CD4-positive, alpha-beta memory T cell (primary cell): ENCODE data around the gene TMEM131. TPM values are rescaled to one million over a fixed set of nuclear protein-coding genes. Genes with fewer than 3 reads are reported as not detected.

Experiments
- CTCF ChIA-PET: fragments of 350-600 bp; sonication (Branson Sonifier 250); formaldehyde crosslinking; loops from one replicate; lab custom pipeline; 2021; ENCODE audit warnings: inconsistent platforms; ENCODE audit not compliant: partially characterized antibody; lab: Charles Lee
- POLR2A ChIA-PET: fragments of 350-600 bp; sonication (Branson Sonifier 250); formaldehyde crosslinking; loops from one replicate; lab custom pipeline; 2021; ENCODE audit not compliant: partially characterized antibody; lab: Charles Lee
- DNase-seq, 5 donors: peaks; one replicate each; pipeline versions ENCODE4 v3.0.0 to v3.0.0-alpha.2; 2020 to 2022; ENCODE audit warnings: mixed read lengths in 1 of 5
- H3K27ac ChIP-seq: one replicate; pipeline ENCODE4 v1.7.0; 2013; ENCODE audit warnings: low read depth, low read length
- H3K27me3 ChIP-seq: 2 replicates; pipeline ENCODE4 v1.7.0; 2013; ENCODE audit warnings: mild to moderate bottlenecking, low read length, moderate library complexity; ENCODE audit not compliant: insufficient read depth
- H3K36me3 ChIP-seq: 2 replicates; pipeline ENCODE4 v1.7.0; 2013; ENCODE audit warnings: mild to moderate bottlenecking, low read length, moderate library complexity; ENCODE audit not compliant: insufficient read depth
- H3K4me1 ChIP-seq: 2 replicates; pipeline ENCODE4 v1.7.0; 2013; ENCODE audit warnings: mild to moderate bottlenecking, low read length, moderate library complexity; ENCODE audit not compliant: insufficient read depth
- H3K4me3 ChIP-seq, 2 donors: one replicate each; pipeline ENCODE4 v1.7.0; 2013; ENCODE audit warnings: low read length in 2 of 2, mild to moderate bottlenecking in 1 of 2
- H3K9me3 ChIP-seq, 2 donors: one replicate each; pipeline ENCODE4 v1.7.0; 2013; ENCODE audit warnings: low read length in 2 of 2, control low read depth in 1 of 2; ENCODE audit not compliant: control insufficient read depth in 1 of 2
- H3K27ac Mint-ChIP-seq, 7 donors: one replicate each; pipeline ENCODE4 v1.8.0; 2020 to 2021; ENCODE audit warnings: mixed read lengths in 7 of 7, mild to moderate bottlenecking in 6 of 7, inconsistent platforms in 3 of 7, moderate library complexity in 3 of 7
- H3K27me3 Mint-ChIP-seq, 2 donors: one replicate each; pipeline ENCODE4 v1.8.0; 2020 to 2021; ENCODE audit warnings: mixed read lengths in 2 of 2
- H3K36me3 Mint-ChIP-seq, 2 donors: one replicate each; pipeline ENCODE4 v1.8.0; 2020 to 2021; ENCODE audit warnings: mixed read lengths in 2 of 2, inconsistent platforms in 1 of 2, mild to moderate bottlenecking in 1 of 2
- H3K4me1 Mint-ChIP-seq, 4 donors: one replicate each; pipeline ENCODE4 v1.8.0; 2020 to 2021; ENCODE audit warnings: mixed read lengths in 4 of 4, mild to moderate bottlenecking in 1 of 4
- H3K4me3 Mint-ChIP-seq, 8 donors: one replicate each; pipeline ENCODE4 v1.8.0; 2020 to 2021; ENCODE audit warnings: mixed read lengths in 8 of 8, mild to moderate bottlenecking in 7 of 8, moderate library complexity in 6 of 8, inconsistent platforms in 3 of 8
- H3K9me3 Mint-ChIP-seq, 8 donors: one replicate each; pipeline ENCODE4 v1.8.0; 2020 to 2021; ENCODE audit warnings: mixed read lengths in 8 of 8, mild to moderate bottlenecking in 5 of 8, inconsistent platforms in 3 of 8, moderate library complexity in 1 of 8
- intact Hi-C: fragments of 100-400 bp; cut with micrococcal nuclease; formaldehyde crosslinking; loops from one replicate; pipeline ENCODE4 v1.15.1; 2023
- polyA plus RNA-seq, 2 donors: library from polyadenylated mRNA; unstranded; fragments of 300-500 nt; fragmentation: Illumina TruSeq; gene quantifications; one replicate each; pipeline ENCODE4 v1.2.3, GENCODE V29; 2021
- total RNA-seq, 2 experiments: library from RNA; stranded (reverse); gene quantifications; one replicate each; pipeline ENCODE4 v1.2.3, GENCODE V29; 2021

TMEM131 gene
- total and polyA plus RNA-seq, 4 experiments from 2014 or later = 6.3 to 47.6 (median 31.4) TPM

- Histone ChIP-seq H3K27ac (no peak overlapping the region), H3K9me3 (no peaks in the 10 kb centered on the region), H3K27me3 (no peaks in the 10 kb centered on the region), H3K36me3 (peaks cover 72% of the 10 kb centered on the region), H3K4me1 (peaks cover 28% of the 10 kb centered on the region), H3K4me3 (no peak overlapping the region)
- H3K4me1 Mint-ChIP-seq = peaks cover 18 to 49% (median 38%) of the 10 kb centered on the region in 4 donors
- intact Hi-C loops = no loop called here
- H3K27ac Mint-ChIP-seq = peak overlapping the region in 1 of 7 donors; percentile 40
- DNase-seq = no peak
- CTCF ChIA-PET = interaction anchor here (1.1 to 1.7 kb wide), 3 partner anchors 9 to 62 kb away, joined by 3 to 4 read pairs (median 3); no protein-coding TSS in a partner anchor
- H3K9me3 Mint-ChIP-seq = no peaks in the 10 kb centered on the region
- H3K36me3 Mint-ChIP-seq = peaks cover 40 to 58% of the 10 kb centered on the region in 2 donors
- no peak overlapping the region for H3K4me3 Mint-ChIP-seq
- H3K27me3 Mint-ChIP-seq = no peaks in the 10 kb centered on the region
- POLR2A ChIA-PET = interaction anchor here (0.7 to 14.2 kb wide), 3 partner anchors 12 to 24 kb away, joined by 3 to 284 read pairs (median 5); partner anchors contain the start of gene ZAP70
Observed at GRCh38 chr2:97737421-97738178, 258.1 kb downstream of the TMEM131 start.

DNA sequence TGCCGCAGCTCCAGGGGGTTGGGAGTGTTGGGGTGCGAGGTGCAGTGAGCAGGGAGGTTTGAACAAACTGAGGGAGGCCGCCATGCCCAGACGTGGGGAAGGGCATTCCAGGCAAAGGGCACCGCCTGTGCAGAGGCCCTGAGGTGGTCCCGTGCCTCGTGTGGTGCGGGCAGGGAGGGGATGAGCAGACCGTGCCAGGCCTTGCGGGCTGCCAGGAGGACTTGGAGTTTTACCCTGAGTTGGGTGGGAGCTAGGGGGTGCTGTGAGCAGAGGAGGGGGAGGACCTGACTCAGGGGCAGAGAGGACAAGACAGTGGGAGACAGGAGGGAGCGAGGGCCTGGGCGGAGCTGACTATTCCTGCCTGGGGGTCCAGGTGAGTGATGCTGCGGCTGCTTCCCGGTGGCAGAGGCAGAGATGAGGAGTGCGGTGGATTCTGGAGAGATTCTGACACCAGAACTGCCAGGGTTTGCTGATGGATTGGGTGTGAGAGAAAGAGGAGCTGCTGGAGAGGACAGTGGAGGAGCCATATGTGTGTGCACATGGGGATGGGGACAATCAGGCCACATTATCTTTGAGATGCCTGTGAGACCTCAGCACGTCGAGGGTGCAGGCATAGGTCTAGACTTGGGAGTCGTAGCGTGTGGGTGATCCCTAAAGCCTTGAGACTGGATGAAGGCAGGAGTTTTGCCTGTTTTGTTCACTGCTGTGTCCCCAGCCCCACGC lies 259.0 kb downstream of the TMEM131 start:
- peak overlapping the region in 6 of 7 donors; percentile 38 to 87 (median 69) for H3K27ac Mint-ChIP-seq
- peak overlapping the region in 1 of 8 donors; percentile 4 for H3K4me3 Mint-ChIP-seq
- no peak for DNase-seq
- peaks cover 46 to 59% of the 10 kb centered on the region in 2 donors for H3K36me3 Mint-ChIP-seq
- H3K4me1 Mint-ChIP-seq = peaks cover 11 to 42% (median 34%) of the 10 kb centered on the region in 4 donors
- intact Hi-C loops = no loop called here
- H3K9me3 ChIP-seq = no peaks in the 10 kb centered on the region
- no peaks in the 10 kb centered on the region for H3K27me3 ChIP-seq
- peaks cover 20% of the 10 kb centered on the region for H3K4me1 ChIP-seq
- no peaks in the 10 kb centered on the region for H3K27me3 Mint-ChIP-seq
- H3K36me3 ChIP-seq = peaks cover 80% of the 10 kb centered on the region
- no peak overlapping the region for H3K27ac ChIP-seq
- ChIA-PET CTCF (interaction anchor here (1.1 to 1.7 kb wide), 4 partner anchors 10 to 61 kb away, joined by 3 to 5 read pairs (median 4); no protein-coding TSS in a partner anchor), POLR2A (interaction anchor here (0.7 to 14.2 kb wide), 2 partner anchors 12 to 24 kb away, joined by 3 to 284 read pairs; partner anchors contain the start of gene ZAP70)
- no peak overlapping the region for H3K4me3 ChIP-seq
- H3K9me3 Mint-ChIP-seq = no peaks in the 10 kb centered on the region

- peaks cover 12 to 42% (median 34%) of the 10 kb centered on the region in 4 donors for H3K4me1 Mint-ChIP-seq
- H3K9me3 ChIP-seq = no peaks in the 10 kb centered on the region
- DNase-seq = no peak
- POLR2A ChIA-PET = interaction anchor here (0.6 to 14.2 kb wide), 2 partner anchors 23 to 62 kb away, joined by 3 to 284 read pairs; partner anchors contain the start of gene ZAP70
- H3K36me3 ChIP-seq = peaks cover 86% of the 10 kb centered on the region
- H3K36me3 Mint-ChIP-seq = peaks cover 48 to 61% of the 10 kb centered on the region in 2 donors
- no peak overlapping the region for H3K27ac ChIP-seq
- H3K9me3 Mint-ChIP-seq = peaks cover 0 to 1% (median 0%) of the 10 kb centered on the region in 8 donors
- CTCF ChIA-PET = interaction anchor here (1.2 to 1.7 kb wide), 2 partner anchors 10 to 36 kb away, joined by 3 to 5 read pairs; no protein-coding TSS in a partner anchor
- no peak overlapping the region for H3K4me3 ChIP-seq
- no peaks in the 10 kb centered on the region for H3K27me3 Mint-ChIP-seq
- peak overlapping the region in 1 of 8 donors; percentile 4 for H3K4me3 Mint-ChIP-seq
- peak overlapping the region in 5 of 7 donors; percentile 32 to 87 (median 38) for H3K27ac Mint-ChIP-seq
- intact Hi-C loops = no loop called here
- H3K27me3 ChIP-seq = no peaks in the 10 kb centered on the region
- peaks cover 20% of the 10 kb centered on the region for H3K4me1 ChIP-seq
Observed at GRCh38 chr2:97736185-97736584, 259.6 kb downstream of the TMEM131 start.

DNA sequence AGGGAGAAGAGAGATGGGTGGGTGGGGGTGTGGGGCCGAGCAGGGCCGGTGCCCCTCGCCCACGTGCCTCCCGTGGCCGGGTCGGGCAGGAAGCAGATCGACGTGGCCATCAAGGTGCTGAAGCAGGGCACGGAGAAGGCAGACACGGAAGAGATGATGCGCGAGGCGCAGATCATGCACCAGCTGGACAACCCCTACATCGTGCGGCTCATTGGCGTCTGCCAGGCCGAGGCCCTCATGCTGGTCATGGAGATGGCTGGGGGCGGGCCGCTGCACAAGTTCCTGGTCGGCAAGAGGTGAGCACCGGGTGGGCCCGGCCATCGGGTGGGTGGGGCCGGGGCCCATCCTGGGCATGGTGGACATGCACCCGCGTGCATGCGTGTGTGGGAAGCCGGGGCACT lies 260.6 kb downstream of the TMEM131 start:
- H3K27ac ChIP-seq = no peak overlapping the region
- peaks cover 92% of the 10 kb centered on the region for H3K36me3 ChIP-seq
- no peak overlapping the region for H3K4me3 ChIP-seq
- H3K9me3 ChIP-seq = no peaks in the 10 kb centered on the region
- Mint-ChIP-seq H3K27ac (peak overlapping the region in 1 of 7 donors; percentile 21), H3K36me3 (peaks cover 48 to 61% of the 10 kb centered on the region in 2 donors), H3K9me3 (peaks cover 0 to 2% (median 0%) of the 10 kb centered on the region in 8 donors), H3K4me1 (peaks cover 12 to 40% (median 29%) of the 10 kb centered on the region in 4 donors), H3K27me3 (no peaks in the 10 kb centered on the region), H3K4me3 (no peak overlapping the region)
- peaks cover 11% of the 10 kb centered on the region for H3K4me1 ChIP-seq
- DNase-seq = no peak
- intact Hi-C loops = no loop called here
- CTCF ChIA-PET = interaction anchor here (1.2 to 2.3 kb wide), 3 partner anchors 9 to 35 kb away, joined by 3 to 9 read pairs (median 5); no protein-coding TSS in a partner anchor
- POLR2A ChIA-PET = interaction anchor here (1.3 to 14.2 kb wide), 2 partner anchors 22 to 35 kb away, joined by 3 to 284 read pairs; partner anchors contain the start of gene ZAP70
- H3K27me3 ChIP-seq = no peaks in the 10 kb centered on the region

DNA sequence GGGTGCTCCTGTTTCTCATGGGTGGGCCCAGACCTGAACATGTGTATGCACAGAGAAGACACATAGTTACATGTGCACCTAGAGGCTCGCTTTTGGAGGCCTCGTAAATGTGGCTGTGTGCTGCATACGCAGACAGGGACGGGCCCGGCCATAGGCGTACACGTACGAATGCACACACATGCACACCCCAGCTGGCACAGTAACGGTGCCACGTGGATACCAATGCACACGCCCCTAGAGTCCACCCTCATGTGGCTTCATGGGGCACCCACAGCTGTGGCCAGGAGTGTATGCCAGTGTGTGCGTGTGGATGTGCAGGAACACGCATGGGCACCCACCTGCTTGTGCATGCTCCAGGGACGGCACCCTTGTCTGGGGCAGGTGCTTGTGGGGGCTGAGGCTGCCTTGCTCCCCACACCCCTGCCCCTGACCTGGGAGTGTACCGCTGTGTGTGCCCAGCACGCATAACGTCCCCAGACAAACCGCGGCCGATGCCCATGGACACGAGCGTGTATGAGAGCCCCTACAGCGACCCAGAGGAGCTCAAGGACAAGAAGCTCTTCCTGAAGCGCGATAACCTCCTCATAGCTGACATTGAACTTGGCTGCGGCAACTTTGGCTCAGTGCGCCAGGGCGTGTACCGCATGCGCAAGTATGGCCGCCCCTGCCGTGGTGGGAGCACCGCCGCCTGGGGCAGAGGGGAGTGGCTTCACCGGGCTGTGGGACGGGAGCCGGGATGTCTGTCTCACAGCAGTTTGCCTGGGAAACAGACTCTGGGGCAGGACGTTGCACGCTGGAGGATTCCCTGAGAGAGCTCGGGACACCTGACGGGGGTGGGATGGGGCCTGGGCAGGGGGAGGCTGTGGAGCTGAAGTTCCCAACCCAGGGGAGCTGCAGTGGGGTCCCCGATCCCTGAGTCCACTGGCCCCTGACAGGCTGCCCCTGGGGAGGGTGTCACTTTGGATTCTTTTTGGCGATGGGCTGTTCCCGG lies 261.4 kb downstream of the TMEM131 start:
- peaks cover 8% of the 10 kb centered on the region for H3K4me1 ChIP-seq
- no peak overlapping the region for H3K27ac ChIP-seq
- DNase-seq = no peak
- H3K9me3 ChIP-seq = no peaks in the 10 kb centered on the region
- intact Hi-C loops = no loop called here
- Mint-ChIP-seq H3K9me3 (peaks cover 0 to 6% (median 0%) of the 10 kb centered on the region in 8 donors), H3K27ac (peak overlapping the region in 3 of 7 donors; percentile 15 to 47 (median 27)), H3K4me3 (no peak overlapping the region), H3K4me1 (peaks cover 12 to 42% (median 31%) of the 10 kb centered on the region in 4 donors), H3K27me3 (no peaks in the 10 kb centered on the region), H3K36me3 (peaks cover 55 to 65% of the 10 kb centered on the region in 2 donors)
- peaks cover 94% of the 10 kb centered on the region for H3K36me3 ChIP-seq
- ChIA-PET POLR2A (interaction anchor here (0.9 to 1.4 kb wide), 4 partner anchors 8 to 34 kb away, joined by 3 to 7 read pairs (median 4); partner anchors contain the start of gene ZAP70), CTCF (interaction anchor here (1.1 to 2.3 kb wide), 2 partner anchors 24 to 34 kb away, joined by 4 to 9 read pairs; no protein-coding TSS in a partner anchor)
- H3K4me3 ChIP-seq = no peak overlapping the region
- no peaks in the 10 kb centered on the region for H3K27me3 ChIP-seq
